ENCODE results near the gene DOCK3.

DOCK3 gene

DNA sequence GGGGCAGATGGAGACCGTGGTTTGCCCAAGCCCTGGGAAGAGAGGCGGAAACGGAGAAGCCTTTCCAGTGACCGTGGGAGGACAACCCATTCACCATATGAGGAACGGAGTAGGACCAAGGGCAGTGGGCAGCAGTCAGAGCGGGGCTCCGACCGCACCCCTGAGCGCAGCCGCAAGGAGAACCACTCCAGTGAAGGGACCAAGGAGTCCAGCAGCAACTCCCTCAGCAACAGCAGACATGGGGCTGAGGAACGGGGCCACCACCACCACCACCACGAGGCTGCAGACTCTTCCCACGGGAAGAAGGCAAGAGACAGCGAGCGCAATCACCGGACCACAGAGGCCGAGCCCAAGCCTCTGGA, 718.4 kb downstream of the DOCK3 start:
- no peaks in the 10 kb centered on the region for H3K9me2 ChIP-seq (replicated peaks; ENCODE audit: insufficient read depth, low read length)
- no peak overlapping the region for H3K4me3 ChIP-seq (ENCODE audit: low read length)
- H3F3A ChIP-seq (ENCODE audit: insufficient read depth, low read length) = peaks cover 35% of the 10 kb centered on the region
- 0 out of 2 replicates have a peak, but pooled peaks cover 11% of the 10 kb centered on the region for H4K20me1 ChIP-seq (ENCODE audit: insufficient read depth, low read length)
- H3K4me1 ChIP-seq (ENCODE audit: low read length) = peaks cover 28% of the 10 kb centered on the region
- DNase-seq = no peak
- peaks cover 67% of the 10 kb centered on the region for H3K79me2 ChIP-seq (ENCODE audit: low read length)
- H3K9ac ChIP-seq (ENCODE audit: low read length) = no peak overlapping the region
- H3K36me3 ChIP-seq (replicated peaks; ENCODE audit: insufficient read depth, low read length) = peaks cover 15% of the 10 kb centered on the region
- H3K4me2 ChIP-seq (ENCODE audit: low read depth, low read length) = no peak overlapping the region
- no peaks in the 10 kb centered on the region for H3K9me3 ChIP-seq (replicated peaks; ENCODE audit: insufficient read depth, low read length)
- no peak overlapping the region for H3K27ac ChIP-seq (ENCODE audit: low read length)
- H2AFZ ChIP-seq (ENCODE audit: low read length) = no peak overlapping the region
- no peaks in the 10 kb centered on the region for H3K27me3 ChIP-seq (replicated peaks; ENCODE audit: insufficient read depth, low read length)
- no peak for TF ChIP-seq EZH2 (optimal IDR thresholded peaks at IDR 0.05; ENCODE audit: low read depth, low read length)

DNA sequence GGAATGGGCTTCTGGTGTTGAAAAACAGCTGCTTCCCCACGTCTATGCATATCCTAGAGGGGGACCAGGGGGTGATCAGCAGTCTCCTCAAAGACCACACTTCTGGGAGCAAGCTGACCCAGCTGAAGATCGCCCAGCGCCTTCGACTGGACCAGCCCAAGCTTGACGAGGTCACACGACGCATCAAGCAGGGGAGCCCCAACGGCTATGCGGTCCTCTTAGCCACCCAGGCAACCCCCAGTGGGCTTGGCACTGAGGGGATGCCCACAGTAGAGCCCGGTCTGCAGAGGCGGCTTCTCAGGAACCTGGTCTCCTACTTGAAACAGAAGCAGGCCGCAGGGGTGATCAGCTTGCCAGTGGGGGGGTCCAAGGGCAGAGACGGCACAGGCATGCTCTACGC, 718.8 kb downstream of the DOCK3 start:
- peaks cover 63% of the 10 kb centered on the region for H3K79me2 ChIP-seq (ENCODE audit: low read length)
- H3K9ac ChIP-seq (ENCODE audit: low read length) = no peak overlapping the region
- no peaks in the 10 kb centered on the region for H3K9me2 ChIP-seq (replicated peaks; ENCODE audit: insufficient read depth, low read length)
- H2AFZ ChIP-seq (ENCODE audit: low read length) = no peak overlapping the region
- H3K27ac ChIP-seq (ENCODE audit: low read length) = no peak overlapping the region
- no peak overlapping the region for H3K4me3 ChIP-seq (ENCODE audit: low read length)
- TF ChIP-seq EZH2phosphoT487 (IDR thresholded peaks at IDR 0.05; ENCODE audit: low read length) = no peak
- TF ChIP-seq, protein P1, sequence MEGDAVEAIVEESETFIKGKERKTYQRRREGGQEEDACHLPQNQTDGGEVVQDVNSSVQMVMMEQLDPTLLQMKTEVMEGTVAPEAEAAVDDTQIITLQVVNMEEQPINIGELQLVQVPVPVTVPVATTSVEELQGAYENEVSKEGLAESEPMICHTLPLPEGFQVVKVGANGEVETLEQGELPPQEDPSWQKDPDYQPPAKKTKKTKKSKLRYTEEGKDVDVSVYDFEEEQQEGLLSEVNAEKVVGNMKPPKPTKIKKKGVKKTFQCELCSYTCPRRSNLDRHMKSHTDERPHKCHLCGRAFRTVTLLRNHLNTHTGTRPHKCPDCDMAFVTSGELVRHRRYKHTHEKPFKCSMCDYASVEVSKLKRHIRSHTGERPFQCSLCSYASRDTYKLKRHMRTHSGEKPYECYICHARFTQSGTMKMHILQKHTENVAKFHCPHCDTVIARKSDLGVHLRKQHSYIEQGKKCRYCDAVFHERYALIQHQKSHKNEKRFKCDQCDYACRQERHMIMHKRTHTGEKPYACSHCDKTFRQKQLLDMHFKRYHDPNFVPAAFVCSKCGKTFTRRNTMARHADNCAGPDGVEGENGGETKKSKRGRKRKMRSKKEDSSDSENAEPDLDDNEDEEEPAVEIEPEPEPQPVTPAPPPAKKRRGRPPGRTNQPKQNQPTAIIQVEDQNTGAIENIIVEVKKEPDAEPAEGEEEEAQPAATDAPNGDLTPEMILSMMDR (IDR thresholded peaks at IDR 0.05; ENCODE audit: low read length) = no peak
- TF ChIP-seq EZH2 (optimal IDR thresholded peaks at IDR 0.05; ENCODE audit: low read depth, low read length) = no peak
- H4K20me1 ChIP-seq (ENCODE audit: insufficient read depth, low read length) = 0 out of 2 replicates have a peak, but pooled peaks cover 11% of the 10 kb centered on the region
- H3K27me3 ChIP-seq (replicated peaks; ENCODE audit: insufficient read depth, low read length) = no peaks in the 10 kb centered on the region
- peaks cover 15% of the 10 kb centered on the region for H3K36me3 ChIP-seq (replicated peaks; ENCODE audit: insufficient read depth, low read length)
- no peak overlapping the region for H3K4me2 ChIP-seq (ENCODE audit: low read depth, low read length)
- DNase-seq = no peak
- no peaks in the 10 kb centered on the region for H3K9me3 ChIP-seq (replicated peaks; ENCODE audit: insufficient read depth, low read length)
- H3K4me1 ChIP-seq (ENCODE audit: low read length) = peaks cover 24% of the 10 kb centered on the region
- H3F3A ChIP-seq (ENCODE audit: insufficient read depth, low read length) = peaks cover 30% of the 10 kb centered on the region

DNA sequence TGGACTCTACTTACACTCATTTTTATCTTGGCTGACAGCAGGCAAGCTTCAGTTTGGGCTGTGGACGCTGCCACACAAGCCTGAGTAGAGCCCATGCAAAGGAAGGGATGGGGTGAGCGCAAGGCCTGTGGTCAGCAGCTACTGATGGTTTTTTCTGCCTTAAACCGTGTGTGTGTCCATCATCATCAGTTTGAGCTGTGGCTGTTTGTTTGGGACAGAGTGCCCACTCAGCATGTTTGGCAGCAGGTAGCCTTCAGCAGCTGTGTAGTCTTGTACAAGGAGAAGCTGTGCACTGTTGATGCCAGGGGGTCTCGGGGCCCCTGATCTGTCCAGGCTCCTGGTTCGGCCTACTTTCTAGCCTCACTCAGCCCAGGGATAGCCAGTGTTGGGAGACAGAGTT, 719.8 kb downstream of the DOCK3 start:
- Histone ChIP-seq H3K9me3 (replicated peaks; ENCODE audit: insufficient read depth, low read length) (no peaks in the 10 kb centered on the region), H3K9me2 (replicated peaks; ENCODE audit: insufficient read depth, low read length) (no peaks in the 10 kb centered on the region), H4K20me1 (ENCODE audit: insufficient read depth, low read length) (0 out of 2 replicates have a peak, but pooled peaks cover 11% of the 10 kb centered on the region), H3K9ac (ENCODE audit: low read length) (no peak overlapping the region), H3K4me1 (ENCODE audit: low read length) (peaks cover 17% of the 10 kb centered on the region), H3K27ac (ENCODE audit: low read length) (no peak overlapping the region), H3K27me3 (replicated peaks; ENCODE audit: insufficient read depth, low read length) (no peaks in the 10 kb centered on the region), H3K36me3 (replicated peaks; ENCODE audit: insufficient read depth, low read length) (peaks cover 15% of the 10 kb centered on the region), H3K4me3 (ENCODE audit: low read length) (no peak overlapping the region), H2AFZ (ENCODE audit: low read length) (no peak overlapping the region), H3K79me2 (ENCODE audit: low read length) (peaks cover 58% of the 10 kb centered on the region), H3K4me2 (ENCODE audit: low read depth, low read length) (no peak overlapping the region), H3F3A (ENCODE audit: insufficient read depth, low read length) (peaks cover 21% of the 10 kb centered on the region)
- TF ChIP-seq EZH2phosphoT487 (IDR thresholded peaks at IDR 0.05; ENCODE audit: low read length) = no peak
- no peak for TF ChIP-seq EZH2 (optimal IDR thresholded peaks at IDR 0.05; ENCODE audit: low read depth, low read length)
- TF ChIP-seq, protein P1 (IDR thresholded peaks at IDR 0.05; ENCODE audit: low read length) = no peak
- DNase-seq = no peak

DNA sequence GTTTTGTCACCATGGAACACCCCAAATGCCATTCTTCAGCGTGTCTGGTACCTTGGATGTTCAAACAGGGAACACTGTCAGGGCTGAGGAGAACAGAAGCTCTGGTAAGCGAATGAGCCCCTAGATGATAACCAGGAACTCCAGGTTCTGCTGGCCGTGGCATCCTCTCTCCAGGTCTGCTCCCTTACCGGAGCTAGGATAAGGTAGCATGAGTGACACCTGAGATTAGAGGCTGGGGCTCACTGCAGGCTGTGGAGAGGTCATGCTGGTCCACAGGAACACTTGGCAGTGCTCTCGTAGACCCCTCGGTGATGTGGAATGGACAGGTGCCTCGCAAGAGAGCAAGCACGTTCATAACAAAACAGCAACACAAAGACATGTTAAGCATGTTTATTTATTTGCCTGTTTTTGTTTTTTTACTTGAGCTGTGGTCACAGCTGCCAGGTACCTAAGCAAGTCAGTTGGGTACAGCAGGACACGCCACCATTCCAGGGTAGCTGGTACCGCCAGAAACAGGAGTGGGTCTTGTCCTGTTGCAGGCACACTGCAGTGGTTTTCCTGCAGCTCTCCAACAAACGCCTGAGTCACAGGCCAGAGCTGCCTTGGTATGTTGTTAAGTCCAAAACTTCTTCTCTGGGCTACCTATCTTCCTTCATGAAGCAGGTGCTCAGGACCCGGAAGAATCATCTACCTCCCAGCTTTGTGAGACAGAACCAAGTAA, 720.9 kb downstream of the DOCK3 start:
- Histone ChIP-seq H3K36me3 (replicated peaks; ENCODE audit: insufficient read depth, low read length) (peaks cover 15% of the 10 kb centered on the region), H3K4me2 (ENCODE audit: low read depth, low read length) (no peak overlapping the region), H3K27ac (ENCODE audit: low read length) (no peak overlapping the region)

More for the DNA sequence above, 720.9 kb downstream of the DOCK3 start:
- TF ChIP-seq, protein P1 (IDR thresholded peaks at IDR 0.05; ENCODE audit: low read length) = no peak
- no peak for TF ChIP-seq EZH2 (optimal IDR thresholded peaks at IDR 0.05; ENCODE audit: low read depth, low read length)
- no peak for TF ChIP-seq EZH2phosphoT487 (IDR thresholded peaks at IDR 0.05; ENCODE audit: low read length)
- Histone ChIP-seq H3K9ac (ENCODE audit: low read length) (no peak overlapping the region), H2AFZ (ENCODE audit: low read length) (no peak overlapping the region), H3F3A (ENCODE audit: insufficient read depth, low read length) (peaks cover 9% of the 10 kb centered on the region), H3K9me2 (replicated peaks; ENCODE audit: insufficient read depth, low read length) (no peaks in the 10 kb centered on the region), H3K9me3 (replicated peaks; ENCODE audit: insufficient read depth, low read length) (no peaks in the 10 kb centered on the region), H3K27me3 (replicated peaks; ENCODE audit: insufficient read depth, low read length) (no peaks in the 10 kb centered on the region), H4K20me1 (ENCODE audit: insufficient read depth, low read length) (0 out of 2 replicates have a peak, but pooled peaks cover 11% of the 10 kb centered on the region), H3K79me2 (ENCODE audit: low read length) (peaks cover 54% of the 10 kb centered on the region), H3K4me1 (ENCODE audit: low read length) (peaks cover 7% of the 10 kb centered on the region), H3K4me3 (ENCODE audit: low read length) (no peak overlapping the region)
- DNase-seq = no peak
